Activated CD8-positive, alpha-beta memory T cell treated with anti-CD3 and anti-CD28 coated beads, Interleukin-2, amount 50 U/mL, for 1 hour (primary cell): Measurements from ENCODE around the gene TEX52.
"Not testable (repeated sequence)": the region's sequence is repeated elsewhere in the genome, so short reads cannot be mapped to it uniquely, and the experiment has no call there.

Experiments used
- DNase-seq: peaks from one replicate; pipeline ENCODE4 v3.0.0-alpha.2; 2020; ENCODE audit errors: extremely low read depth

Gene TEX52

GRCh38 chr12:2857021-2857431 lies at the start of gene TEX52:
TSS of gene TEX52 (minus strand) at chr12:2857039. CDS start at chr12:2857026, 13 bp downstream.
- no peak for DNase-seq

DNA sequence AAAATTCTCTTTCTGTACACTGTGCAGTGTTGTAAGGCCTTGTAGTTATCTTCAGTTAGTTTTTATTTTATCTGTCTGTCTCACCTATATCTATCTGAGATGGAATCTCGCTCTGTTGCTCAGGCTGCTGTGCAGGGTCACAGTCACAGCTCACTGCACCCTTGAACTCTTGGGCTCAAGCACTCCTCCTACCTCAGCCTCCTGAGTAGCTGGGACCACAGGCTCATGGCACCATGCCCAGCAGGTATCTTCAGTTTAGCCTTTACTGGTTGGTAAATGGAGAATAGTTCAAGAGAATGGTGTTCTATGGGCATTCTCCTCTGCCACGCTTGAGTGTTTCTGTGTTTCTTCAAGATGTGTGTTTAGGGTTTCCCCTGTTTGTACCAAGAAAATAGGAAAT lies 47.4 kb upstream of the TEX52 start:
- DNase-seq = no peak

- DNase-seq = no peak
Observed at GRCh38 chr12:2902272-2902880, 45.5 kb upstream of the TEX52 start.

DNA sequence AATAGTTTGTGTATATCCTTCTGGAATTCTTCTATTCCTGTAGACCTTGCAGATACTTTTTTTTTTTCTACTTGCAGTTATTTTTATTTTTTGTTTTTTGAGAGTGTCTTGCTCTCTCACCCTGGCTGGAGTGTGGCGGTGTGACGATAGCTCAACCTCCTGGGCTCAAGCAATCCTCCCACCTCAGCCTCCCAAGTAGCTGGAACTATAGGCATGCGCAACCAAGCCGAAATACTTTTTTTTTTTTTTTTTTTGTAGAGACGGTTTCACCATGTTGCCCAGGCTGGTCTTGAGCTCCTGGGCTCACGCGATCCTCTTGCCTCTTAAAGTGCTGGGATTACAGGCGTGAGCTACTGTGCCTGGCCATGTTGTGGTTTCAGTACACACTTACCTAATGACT lies 43.8 kb upstream of the TEX52 start:
- DNase-seq = no peak

DNA sequence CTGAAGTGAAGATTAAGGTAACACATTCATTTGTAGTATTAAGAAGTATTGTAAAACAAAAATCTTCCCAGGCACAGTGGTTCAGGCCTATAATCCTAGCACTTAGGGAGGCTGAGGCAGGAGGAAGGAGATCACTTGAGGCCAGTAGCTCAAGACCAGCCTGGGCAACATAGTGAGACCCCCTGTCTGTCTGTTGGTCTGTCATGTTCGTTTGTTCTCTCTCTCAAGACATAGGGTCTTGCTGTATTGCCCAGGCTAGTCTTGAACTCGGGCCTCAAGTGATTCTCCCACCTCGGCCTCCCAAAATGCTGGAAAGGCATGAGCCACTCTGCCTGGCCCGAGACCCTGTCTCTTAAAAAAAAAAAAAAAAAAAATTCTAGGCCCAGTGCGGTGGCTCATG lies 40.6 kb upstream of the TEX52 start:
- no peak for DNase-seq

GRCh38 chr12:2895511-2895910 lies 38.7 kb upstream of the TEX52 start:
- DNase-seq = no peak

DNA sequence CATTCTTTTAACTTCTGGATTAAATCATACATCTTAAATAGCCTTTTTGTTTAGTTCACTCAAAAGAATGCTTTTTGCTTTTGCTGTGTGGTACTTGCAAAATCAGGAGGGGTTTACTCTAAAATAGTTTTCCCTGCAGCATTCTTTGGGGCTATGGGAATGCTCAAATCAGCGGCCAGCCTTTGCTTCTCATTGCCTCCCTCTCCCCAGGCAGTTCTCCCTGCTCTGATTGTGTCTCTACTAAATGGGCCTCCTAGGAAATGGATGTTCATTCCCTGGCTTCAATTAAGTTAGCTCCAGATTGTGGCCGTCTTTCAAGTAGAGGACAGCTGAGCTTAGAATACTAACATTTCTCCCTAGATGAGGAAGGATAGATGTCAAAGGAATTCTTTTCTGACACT lies 38.2 kb upstream of the TEX52 start:
- no peak for DNase-seq

DNA sequence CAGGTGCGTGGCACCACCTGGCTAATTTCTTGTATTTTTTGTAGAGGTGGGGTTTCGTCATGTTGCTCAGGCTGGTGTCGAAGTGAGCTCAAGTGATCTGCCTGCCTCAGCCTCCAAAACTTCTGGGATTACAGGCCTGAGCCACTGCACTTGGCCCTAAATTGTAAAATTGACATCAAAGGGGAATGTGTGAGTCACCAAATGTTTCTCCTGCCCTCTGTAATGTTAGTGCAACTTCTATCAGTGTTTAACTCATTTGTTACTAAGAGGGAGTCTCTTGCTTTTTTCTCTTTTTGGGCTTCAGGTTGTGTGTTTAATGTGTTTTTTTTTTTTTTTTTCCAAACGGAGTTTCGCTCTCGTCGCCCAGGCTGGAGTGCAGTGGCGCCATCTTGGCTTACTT lies 36.2 kb upstream of the TEX52 start:
- DNase-seq = no peak

GRCh38 chr12:2892246-2892645 lies 35.4 kb upstream of the TEX52 start:
- no peak for DNase-seq

DNA sequence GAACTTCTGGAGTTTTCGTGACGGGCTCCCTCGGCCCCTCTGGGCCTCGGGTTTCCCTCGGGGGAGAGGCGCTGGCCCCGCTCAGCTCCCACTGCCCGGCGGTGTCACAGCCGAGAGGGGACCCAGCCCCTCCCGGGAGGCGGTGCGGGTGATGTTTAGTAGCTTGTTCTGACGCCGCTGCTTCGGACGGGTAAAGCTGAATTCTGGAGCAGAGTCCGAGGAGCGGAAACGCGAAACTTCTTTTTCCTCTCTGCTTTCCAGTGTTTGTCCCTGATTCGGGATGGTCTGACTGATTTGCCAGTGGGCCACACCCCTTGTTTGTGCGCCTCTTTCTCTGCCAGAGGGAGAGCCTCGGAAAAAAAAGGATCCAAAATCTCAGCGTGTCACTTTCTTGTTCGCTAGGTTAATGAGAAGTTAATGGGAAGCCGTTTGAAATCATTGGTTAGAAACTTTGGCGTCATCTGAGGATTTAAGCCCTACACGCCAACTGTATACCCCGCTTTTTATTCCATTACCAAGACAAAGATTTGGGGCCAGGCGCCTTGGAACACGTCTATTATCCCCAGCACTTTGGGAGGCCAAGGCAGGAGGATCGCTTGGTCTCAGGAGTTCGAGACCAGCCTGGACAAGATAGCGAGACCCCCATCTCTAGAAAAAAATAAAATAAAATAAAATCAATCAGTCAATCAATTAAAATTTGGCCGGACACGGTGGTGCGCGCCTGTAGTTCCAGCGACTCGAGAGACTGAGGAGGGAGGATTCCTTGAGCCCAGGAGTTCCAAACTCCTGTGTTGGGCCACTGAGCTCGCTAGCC lies 34.6 kb upstream of the TEX52 start:
- no peak for DNase-seq

GRCh38 chr12:2890388-2891239 lies 33.8 kb upstream of the TEX52 start, which contains the start of gene TULP3:
TSS of gene TULP3 (plus strand) at chr12:2890891. CDS start at chr12:2890948, 57 bp downstream.
- DNase-seq = peak; percentile 97

DNA sequence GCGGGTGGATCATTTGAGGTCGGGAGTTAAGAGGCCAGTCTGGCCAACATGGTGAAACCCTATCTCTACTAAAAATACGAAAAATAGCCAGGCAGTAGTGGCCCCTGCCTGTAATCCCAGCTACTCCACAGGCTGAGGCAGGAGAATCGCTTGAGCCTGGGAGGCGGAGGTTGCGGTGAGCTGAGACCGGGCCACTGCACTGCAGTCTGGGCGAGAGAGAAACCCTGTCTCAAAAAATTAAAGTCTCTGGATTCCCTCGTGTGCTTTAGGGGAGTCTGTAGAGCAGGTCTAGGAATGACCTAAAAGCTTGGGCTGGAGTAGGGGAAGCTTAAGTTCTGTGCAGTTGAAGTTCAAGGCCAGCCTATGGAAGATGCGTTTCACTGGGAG lies 33.2 kb upstream of the TEX52 start:
- no peak for DNase-seq

DNA sequence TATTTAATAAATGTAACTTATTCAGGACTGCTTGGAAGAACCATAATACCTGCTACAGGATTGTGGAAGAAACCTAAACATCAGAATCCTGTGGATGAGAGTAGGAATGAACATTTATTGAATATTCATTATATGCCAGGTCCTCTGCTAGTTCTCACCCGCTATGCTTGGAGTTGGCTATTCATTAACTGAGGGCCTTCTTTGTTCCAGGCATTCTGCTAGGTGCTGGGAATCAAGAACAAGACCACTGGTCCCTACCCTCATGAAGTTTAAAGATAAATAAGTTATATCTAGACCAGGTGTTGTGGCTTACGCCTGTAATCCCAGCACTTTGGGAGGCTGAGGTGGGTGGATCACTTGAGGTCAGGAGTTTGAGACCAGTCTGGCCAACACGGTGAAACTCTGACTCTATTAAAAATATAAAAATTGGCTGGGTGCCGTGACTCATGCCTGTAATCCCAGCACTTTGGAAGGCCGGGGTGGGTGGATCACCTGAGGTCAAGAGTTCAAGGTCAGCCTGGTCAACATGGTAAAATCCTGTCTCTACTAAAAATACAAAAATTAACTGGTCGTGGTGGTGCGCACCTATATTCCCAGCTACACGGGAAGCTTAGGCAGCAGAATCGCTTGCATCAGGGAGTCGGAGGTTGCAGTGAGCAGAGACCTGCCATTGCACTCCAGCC lies 30.1 kb upstream of the TEX52 start:
- no peak for DNase-seq

DNA sequence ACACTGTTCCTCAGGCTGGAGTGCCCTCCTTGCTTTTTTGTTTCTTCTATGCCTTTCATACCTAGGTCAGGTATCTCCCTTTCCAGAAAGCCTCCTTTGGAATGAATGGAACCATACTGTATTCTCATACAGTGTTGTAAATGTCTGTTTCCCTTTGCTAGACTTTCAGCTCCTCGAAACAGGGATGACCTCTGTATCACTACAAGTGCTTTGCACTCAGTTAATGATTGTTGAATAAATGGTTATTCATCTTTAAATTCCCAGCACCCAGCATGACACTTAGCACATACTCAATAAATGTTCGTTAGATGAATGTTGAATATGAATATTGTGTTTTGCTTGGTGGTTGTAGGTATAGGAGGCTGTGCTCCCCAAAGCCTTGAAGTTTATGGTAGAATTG lies 28.0 kb upstream of the TEX52 start:
- DNase-seq = no peak

DNA sequence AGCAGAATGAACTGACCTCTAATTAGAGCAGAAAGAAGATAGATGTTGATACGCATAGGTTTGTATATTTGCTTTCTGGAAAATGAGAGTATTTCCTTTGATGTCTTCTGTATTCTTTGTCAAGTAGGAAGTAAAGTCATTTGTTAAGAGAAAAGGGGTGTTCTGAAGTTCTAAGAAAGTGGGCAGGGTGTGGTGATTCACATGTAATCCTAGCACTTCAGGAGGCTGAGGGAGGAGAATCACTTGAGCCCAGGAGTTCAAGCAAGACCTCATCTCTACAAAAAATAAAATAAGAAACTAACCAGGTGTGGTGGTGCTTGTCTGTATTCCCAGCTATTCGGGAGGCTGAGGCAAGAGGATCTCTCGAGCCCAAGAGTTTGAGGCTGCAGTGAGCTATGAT lies 23.0 kb upstream of the TEX52 start:
- no peak for DNase-seq

DNA sequence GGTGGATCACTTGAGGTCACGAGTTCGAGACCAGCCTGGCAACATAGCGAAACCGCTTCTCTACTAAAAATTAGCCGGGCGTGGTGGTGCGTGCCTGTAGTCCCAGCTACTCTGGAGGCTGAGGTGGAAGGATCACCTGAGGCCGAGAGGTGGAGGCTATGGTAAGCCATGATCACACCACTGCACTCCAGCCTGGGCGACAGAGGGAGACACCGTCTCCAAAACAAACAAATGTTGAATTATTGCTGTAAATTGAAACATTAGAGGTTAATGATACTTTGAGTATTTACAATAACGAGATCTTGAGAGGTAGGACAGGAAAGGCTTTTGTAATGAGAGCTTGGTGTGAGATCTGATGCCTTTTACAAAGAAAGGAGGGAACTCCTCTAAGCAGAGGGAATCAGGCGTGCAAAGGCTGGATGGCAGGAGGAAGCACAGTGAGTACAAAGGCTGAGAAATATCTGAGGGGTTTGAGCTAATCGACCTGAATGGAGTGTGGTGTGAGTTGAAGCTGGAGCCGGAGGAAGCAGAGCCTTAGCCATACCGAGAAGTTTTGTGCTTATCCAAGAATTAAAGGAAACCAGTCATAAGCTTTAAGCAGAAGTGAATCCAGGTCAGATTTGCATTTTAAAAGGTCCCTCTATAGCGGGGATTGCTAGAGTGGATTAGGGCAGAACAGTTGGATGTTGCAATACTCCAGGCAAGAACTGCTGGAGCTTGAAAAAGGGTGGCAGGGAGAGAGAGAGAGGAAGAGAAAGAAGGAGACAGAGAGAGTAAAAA lies 21.3 kb upstream of the TEX52 start:
- DNase-seq = no peak

DNA sequence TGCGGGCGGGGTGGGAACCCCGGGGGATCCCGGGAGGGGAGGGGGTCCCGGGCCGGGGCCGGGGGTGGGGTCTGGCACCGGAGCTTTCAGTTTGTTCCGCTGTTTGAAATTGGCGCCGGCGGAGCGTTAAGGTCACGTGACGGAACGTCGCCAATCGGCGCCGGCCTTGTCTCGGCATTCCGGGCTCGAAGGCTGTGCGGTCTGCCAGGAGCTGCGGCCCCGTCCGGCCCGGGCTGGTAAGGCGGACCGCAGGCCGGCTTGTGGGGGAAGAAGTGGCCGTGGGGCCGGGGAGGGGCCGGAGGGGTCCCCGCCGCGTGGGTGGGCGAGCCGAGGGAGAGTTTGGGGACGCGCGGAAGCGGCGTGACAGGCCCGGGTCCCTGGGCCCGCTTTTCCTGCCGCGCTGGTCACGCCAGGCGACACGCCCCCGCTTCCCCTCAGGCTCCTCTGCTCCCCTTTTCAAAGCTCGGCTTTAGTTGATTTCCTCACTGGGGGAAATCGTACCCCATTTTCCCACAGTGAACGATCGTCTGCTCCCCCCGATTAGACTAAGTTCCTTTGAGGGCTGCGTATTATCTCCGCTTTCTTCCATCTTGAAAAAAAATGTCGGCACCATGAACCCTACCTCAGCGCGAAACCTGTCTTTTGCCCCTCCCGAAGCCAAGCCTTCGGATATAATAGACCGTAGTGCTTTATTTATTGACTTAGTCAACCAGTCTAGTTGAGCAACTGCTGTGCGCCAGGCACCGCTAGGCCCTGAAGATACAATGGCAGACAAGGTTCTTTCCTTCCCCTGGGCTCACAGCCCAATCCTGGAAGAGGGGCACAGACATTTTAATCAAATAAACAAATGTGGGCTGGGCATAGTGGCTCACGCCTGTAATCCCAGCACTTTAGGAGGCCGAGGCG lies 20.5 kb upstream of the TEX52 start, which contains the start of the genes FOXM1 and RHNO1:
Gene FOXM1 (minus strand): TSS at position 128 of the 906 bp plus-strand sequence. CDS start 2,696 bp downstream, outside the sequence.
Gene RHNO1 (plus strand): TSS at position 177 of the 906 bp plus-strand sequence. CDS start 8,144 bp downstream, outside the sequence.
- peak; percentile 60 for DNase-seq

- DNase-seq = no peak
Observed at GRCh38 chr12:2876431-2877046, 19.7 kb upstream of the TEX52 start.

GRCh38 chr12:2868986-2869632 lies 12.3 kb upstream of the TEX52 start:
- not testable (repeated sequence) for DNase-seq
